SW 1271 (cell line): Measurements from ENCODE around the gene CASP6.

Experiments used
- DNase-seq, 2 experiments: peaks; one replicate each; lab custom pipeline; 2025; lab: John Stamatoyannopoulos, UW

Gene CASP6

DNA sequence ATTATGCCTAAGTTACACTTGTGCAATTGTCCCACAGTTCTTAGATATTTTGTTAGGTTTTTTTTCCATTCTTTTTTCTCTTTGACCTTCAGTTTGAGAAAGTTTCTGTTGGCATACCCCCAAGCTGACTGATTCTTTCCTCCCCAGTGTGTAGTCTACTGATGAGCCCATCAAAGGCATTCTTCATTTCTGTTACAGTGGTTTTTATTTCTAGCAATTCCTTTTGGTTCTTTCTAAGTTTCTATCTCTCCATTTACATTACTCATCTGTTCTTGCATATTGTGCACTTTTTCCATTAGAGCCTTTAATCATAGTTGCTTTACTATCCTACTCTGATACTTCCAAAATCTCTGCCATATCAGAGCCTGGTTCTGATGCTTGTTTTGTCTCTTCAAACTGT is 31.9 kb downstream of the CASP6 start:
- no peak for DNase-seq

- DNase-seq, result no peak
Observed at GRCh38 chr4:109665783-109666485, 37.3 kb downstream of the CASP6 start.

- DNase-seq, result no peak
Observed at GRCh38 chr4:109662771-109663170, 40.5 kb downstream of the CASP6 start.

- no peak for DNase-seq
Observed at GRCh38 chr4:109662116-109662515, 41.1 kb downstream of the CASP6 start.

GRCh38 chr4:109658871-109659410 is 44.3 kb downstream of the CASP6 start:
- no peak for DNase-seq

DNA sequence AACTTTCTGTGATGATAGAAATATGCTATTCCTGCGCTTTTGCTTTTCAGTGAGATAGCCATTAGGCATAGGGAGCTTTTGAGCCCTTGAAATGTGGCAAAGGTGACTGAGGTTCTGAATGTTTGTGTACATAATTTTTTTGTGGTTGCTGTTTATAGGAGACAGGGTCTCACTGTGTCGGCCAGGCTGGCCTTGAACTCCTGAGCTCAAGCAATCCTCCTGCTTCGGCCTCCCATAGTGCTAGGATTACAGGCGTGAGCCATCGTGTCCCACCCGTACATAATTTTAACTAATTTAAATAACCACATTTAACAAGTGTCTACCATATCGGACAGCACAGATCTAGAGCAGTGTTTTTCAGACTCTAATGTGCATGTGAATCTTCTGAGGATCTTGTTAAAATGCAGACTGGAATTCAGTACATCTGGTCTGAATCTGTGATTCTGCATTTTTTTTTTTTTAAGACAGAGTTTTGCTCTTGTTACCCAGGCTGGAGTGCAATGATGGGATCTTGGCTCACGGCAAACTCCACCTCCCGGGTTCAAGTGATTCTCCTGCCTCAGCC is 45.3 kb downstream of the CASP6 start:
- DNase-seq, result no peak

- DNase-seq, result no peak
Observed at GRCh38 chr4:109655396-109655795, 47.8 kb downstream of the CASP6 start.

- no peak for DNase-seq
Observed at GRCh38 chr4:109649872-109650271, 53.4 kb downstream of the CASP6 start.

DNA sequence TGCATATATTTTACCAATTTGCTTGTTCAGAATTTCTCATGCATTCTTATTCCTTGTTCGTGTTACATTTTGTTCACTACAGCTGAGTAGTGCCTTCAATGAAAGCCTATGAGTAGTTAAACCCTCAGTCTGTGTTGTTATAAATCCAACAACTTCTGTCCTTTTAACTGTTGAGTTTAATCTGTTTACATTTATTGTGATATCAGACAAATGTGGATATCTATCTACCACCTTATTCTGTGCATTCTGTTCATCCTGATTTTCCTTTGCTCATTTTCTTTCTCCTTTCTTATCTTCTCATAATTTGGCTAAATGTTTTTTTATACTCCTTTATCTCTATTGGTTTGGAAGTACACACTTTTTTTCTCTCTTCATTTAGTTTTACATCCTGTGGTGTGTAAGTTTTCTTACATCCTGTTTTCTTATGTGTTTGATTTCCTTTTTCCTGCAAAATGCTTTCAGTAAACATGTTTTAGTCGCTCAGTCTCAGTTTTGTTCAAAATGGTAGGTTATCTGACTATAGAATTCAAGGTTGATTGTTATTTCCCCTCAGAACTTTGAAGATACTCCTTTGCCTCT is 54.2 kb downstream of the CASP6 start:
- no peak for DNase-seq

GRCh38 chr4:109648266-109648996 is 54.8 kb downstream of the CASP6 start:
- DNase-seq, result no peak

- DNase-seq, result no peak
Observed at GRCh38 chr4:109645874-109646710, 57.2 kb downstream of the CASP6 start.

- no peak for DNase-seq
Observed at GRCh38 chr4:109640644-109641043, 62.6 kb downstream of the CASP6 start.
